SK-N-SH (cell line): ENCODE results near the gene WASL.

ENCODE experiments used
- POLR2AphosphoS5 ChIP-seq: IDR thresholded peaks from 2 replicates; pipeline ENCODE4 v1.6.1; 2012; ENCODE audit warnings: low read depth, low read length
- TF ChIP-seq, protein P1 (sequence below): fragments of 200-600 bp; sonication (generic); IDR thresholded peaks from 2 replicates; pipeline ENCODE4 v1.6.1; 2017; ENCODE audit warnings: antibody characterized with exemption, mild to moderate bottlenecking, moderate library complexity
- TF ChIP-seq, protein P2 (sequence below): fragments of 150-350 bp; IDR thresholded peaks from 2 replicates; pipeline ENCODE4 v1.6.1; 2017; ENCODE audit warnings: antibody characterized with exemption, low read length, low read depth, borderline replicate concordance
- TF ChIP-seq, protein P3 (sequence below): IDR thresholded peaks from 2 replicates; pipeline ENCODE4 v1.6.1; 2012; ENCODE audit warnings: mild to moderate bottlenecking, low read depth, low read length, moderate library complexity

DNA sequence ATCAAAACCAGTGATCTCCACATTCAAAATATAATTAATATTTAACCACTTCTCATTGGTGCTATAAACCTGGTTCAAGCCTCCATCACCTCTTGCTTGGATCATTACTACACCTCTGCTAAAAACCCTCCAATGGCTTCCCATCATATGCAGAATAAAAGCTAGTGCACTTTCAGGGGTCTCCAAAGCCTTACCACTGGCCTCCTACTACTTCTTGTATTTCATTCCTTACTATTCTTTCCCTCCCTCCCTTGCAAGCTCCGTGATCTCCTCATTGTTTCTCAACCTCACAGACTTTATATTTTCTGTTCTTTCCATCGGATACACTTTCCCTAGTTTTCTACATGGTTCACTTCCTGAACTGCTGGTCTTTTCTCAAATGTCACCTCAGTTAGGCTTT is 61.6 kb downstream of the WASL start:
- TF ChIP-seq, protein P1, sequence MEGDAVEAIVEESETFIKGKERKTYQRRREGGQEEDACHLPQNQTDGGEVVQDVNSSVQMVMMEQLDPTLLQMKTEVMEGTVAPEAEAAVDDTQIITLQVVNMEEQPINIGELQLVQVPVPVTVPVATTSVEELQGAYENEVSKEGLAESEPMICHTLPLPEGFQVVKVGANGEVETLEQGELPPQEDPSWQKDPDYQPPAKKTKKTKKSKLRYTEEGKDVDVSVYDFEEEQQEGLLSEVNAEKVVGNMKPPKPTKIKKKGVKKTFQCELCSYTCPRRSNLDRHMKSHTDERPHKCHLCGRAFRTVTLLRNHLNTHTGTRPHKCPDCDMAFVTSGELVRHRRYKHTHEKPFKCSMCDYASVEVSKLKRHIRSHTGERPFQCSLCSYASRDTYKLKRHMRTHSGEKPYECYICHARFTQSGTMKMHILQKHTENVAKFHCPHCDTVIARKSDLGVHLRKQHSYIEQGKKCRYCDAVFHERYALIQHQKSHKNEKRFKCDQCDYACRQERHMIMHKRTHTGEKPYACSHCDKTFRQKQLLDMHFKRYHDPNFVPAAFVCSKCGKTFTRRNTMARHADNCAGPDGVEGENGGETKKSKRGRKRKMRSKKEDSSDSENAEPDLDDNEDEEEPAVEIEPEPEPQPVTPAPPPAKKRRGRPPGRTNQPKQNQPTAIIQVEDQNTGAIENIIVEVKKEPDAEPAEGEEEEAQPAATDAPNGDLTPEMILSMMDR, result no peak
- TF ChIP-seq POLR2AphosphoS5, result no peak
- TF ChIP-seq, protein P2, sequence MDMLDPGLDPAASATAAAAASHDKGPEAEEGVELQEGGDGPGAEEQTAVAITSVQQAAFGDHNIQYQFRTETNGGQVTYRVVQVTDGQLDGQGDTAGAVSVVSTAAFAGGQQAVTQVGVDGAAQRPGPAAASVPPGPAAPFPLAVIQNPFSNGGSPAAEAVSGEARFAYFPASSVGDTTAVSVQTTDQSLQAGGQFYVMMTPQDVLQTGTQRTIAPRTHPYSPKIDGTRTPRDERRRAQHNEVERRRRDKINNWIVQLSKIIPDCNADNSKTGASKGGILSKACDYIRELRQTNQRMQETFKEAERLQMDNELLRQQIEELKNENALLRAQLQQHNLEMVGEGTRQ, result no peak
- TF ChIP-seq, protein P3, sequence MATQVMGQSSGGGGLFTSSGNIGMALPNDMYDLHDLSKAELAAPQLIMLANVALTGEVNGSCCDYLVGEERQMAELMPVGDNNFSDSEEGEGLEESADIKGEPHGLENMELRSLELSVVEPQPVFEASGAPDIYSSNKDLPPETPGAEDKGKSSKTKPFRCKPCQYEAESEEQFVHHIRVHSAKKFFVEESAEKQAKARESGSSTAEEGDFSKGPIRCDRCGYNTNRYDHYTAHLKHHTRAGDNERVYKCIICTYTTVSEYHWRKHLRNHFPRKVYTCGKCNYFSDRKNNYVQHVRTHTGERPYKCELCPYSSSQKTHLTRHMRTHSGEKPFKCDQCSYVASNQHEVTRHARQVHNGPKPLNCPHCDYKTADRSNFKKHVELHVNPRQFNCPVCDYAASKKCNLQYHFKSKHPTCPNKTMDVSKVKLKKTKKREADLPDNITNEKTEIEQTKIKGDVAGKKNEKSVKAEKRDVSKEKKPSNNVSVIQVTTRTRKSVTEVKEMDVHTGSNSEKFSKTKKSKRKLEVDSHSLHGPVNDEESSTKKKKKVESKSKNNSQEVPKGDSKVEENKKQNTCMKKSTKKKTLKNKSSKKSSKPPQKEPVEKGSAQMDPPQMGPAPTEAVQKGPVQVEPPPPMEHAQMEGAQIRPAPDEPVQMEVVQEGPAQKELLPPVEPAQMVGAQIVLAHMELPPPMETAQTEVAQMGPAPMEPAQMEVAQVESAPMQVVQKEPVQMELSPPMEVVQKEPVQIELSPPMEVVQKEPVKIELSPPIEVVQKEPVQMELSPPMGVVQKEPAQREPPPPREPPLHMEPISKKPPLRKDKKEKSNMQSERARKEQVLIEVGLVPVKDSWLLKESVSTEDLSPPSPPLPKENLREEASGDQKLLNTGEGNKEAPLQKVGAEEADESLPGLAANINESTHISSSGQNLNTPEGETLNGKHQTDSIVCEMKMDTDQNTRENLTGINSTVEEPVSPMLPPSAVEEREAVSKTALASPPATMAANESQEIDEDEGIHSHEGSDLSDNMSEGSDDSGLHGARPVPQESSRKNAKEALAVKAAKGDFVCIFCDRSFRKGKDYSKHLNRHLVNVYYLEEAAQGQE, result no peak
